ENCODE measurements around the gene HOXA5. TPM values are rescaled to one million over a fixed set of nuclear protein-coding genes. Genes with fewer than 3 reads are reported as not detected.
A peak's percentile ranks its signal among the peaks of the same experiment; 100 is the strongest.

HOXA5 gene
- total and polyA plus RNA-seq, 2 of the 8 experiments (the other 6 are each of a cell fraction or from before 2014, with no cell fraction given), result not detected

DNA sequence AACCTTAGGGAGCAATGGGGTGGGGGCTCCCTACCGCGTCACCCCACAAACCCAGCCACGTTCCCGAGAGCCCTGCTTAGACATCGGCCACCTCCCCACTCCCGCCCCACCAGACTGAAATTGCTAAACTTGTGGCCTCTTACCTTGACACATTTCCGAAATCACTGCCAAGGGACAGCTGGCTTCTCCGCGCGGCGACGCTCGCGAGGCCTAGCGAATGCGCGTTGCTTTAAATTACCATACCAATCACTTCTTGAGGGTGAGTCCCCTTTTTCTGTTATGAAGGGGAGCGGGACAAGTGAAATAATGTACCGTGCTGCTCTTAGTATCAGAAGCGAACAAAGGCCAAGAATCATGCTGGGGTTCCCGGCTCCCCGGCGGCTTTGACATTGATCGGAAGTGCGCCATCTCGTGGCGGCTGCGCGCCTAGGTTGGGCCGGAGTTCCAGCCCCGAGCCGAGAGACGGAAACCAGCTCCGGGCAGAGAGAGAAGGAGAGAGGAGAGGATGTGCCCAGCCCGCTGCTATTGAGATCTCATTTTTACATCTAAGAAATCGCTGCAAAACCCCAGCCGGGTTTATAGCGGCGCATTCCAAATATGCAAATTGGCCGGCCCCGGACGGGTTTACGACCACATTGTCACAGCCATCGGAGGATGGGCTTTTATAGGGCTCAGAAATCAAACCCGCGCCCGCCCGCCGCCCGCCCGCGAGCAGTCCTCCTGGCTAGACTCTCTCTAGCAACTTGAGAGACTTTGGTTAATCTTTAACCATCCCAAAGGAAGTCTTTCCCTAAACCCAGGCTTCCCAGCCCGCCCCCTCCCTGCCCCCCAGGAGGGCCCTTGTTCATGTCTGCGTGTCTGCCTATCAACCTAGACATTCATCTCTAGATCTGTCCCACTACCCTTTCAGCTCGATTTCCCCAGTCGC, 36.3 kb upstream of the HOXA5 start:
- no peaks in the 10 kb centered on the region for H3K79me2 ChIP-seq (ENCODE audit: control insufficient read depth in 1 of 2, insufficient read depth in 2 of 2, low read length in 2 of 2)
- H3K4me3 ChIP-seq (ENCODE audit: extremely low read depth in 1 of 4, insufficient read depth in 2 of 4, low read depth in 3 of 4, low read length in 4 of 4), result peak overlapping the region in 1 of 4 experiments; percentile 8; a peak in 1 of 8 replicates
- TF ChIP-seq SP1 (IDR thresholded peaks at IDR 0.05; ENCODE audit: low read depth, low read length), result peak; percentile 29; the same call in 1 of the 2 replicates
- TF ChIP-seq SP4 (IDR thresholded peaks at IDR 0.05; ENCODE audit: low read length), result no peak
- peak; percentile 73; the same call in 1 of the 2 replicates for TF ChIP-seq TCF12 (IDR thresholded peaks at IDR 0.05; ENCODE audit: low read depth, low read length)
- no peak for TF ChIP-seq HDAC6 (IDR thresholded peaks at IDR 0.05; ENCODE audit: low read depth, low read length)
- peak; percentile 2 for TF ChIP-seq NANOG (IDR thresholded peaks at IDR 0.05; ENCODE audit: insufficient read depth, low read depth, low read length, poor library complexity, severe bottlenecking)
- no peak for TF ChIP-seq BRCA1 (IDR thresholded peaks at IDR 0.05; ENCODE audit: low read depth, low read length)
- TF ChIP-seq EP300 (IDR thresholded peaks at IDR 0.05; ENCODE audit: borderline replicate concordance in 1 of 2, low read depth in 2 of 2, low read length in 2 of 2), result 0 out of 3 replicates have a peak, but pooled peaks of 1 of the 2 experiments have one; percentile 17
- 0 out of 2 replicates have a peak, but pooled peaks have one; percentile 8 for TF ChIP-seq TEAD4 (IDR thresholded peaks at IDR 0.05; ENCODE audit: low read depth, low read length)
- peak; percentile 64 for TF ChIP-seq EZH2 (IDR thresholded peaks at IDR 0.05; ENCODE audit: low read depth, low read length, severe bottlenecking)
- TF ChIP-seq RXRA (IDR thresholded peaks at IDR 0.05; ENCODE audit: insufficient read depth, low read depth, low read length), result no peak

More for the DNA sequence above, 36.3 kb upstream of the HOXA5 start:
- Histone ChIP-seq H3K23ac (ENCODE audit: insufficient read length) (no peak overlapping the region), H2BK12ac (ENCODE audit: low read depth, low read length) (0 out of 2 replicates have a peak overlapping the region, but pooled peaks have one; percentile 60), H2BK5ac (ENCODE audit: low read depth, low read length) (no peak overlapping the region), H4K8ac (ENCODE audit: extremely low read depth, insufficient read depth, low read length) (peak overlapping the region; percentile 58; the same call in 1 of the 2 replicates), H3K9me3 (ENCODE audit: insufficient read depth in 2 of 2, low read depth in 1 of 2, low read length in 1 of 2) (no peaks in the 10 kb centered on the region), H3K27me3 (replicated peaks in 1 of 4; ENCODE audit: control insufficient read depth in 3 of 4, extremely low read depth in 1 of 4, insufficient read depth in 3 of 4, low read length in 3 of 4) (peaks cover 98 to 100% (median 100%) of the 10 kb centered on the region in 4 experiments), H2BK120ac (replicated peaks; ENCODE audit: low read depth, low read length) (no peak overlapping the region), H3K4me1 (replicated peaks in 1 of 4; ENCODE audit: control insufficient read depth in 3 of 4, insufficient read depth in 4 of 4, low read length in 3 of 4) (peaks cover 1 to 4% (median 3%) of the 10 kb centered on the region in 4 experiments; a peak in 6 of 7 replicates), H3K56ac (replicated peaks; ENCODE audit: insufficient read length, low read depth, low read length) (no peak overlapping the region), H4K5ac (ENCODE audit: insufficient read length, low read depth, low read length) (no peak overlapping the region), H2AK5ac (ENCODE audit: low read depth, low read length) (no peak overlapping the region), H3K27ac (ENCODE audit: low read depth, low read length) (no peak overlapping the region), H3K9ac (replicated peaks in 1 of 4; ENCODE audit: extremely low read depth in 1 of 4, low read depth in 3 of 4, low read length in 3 of 4) (no peak overlapping the region), H2AFZ (ENCODE audit: low read length) (no peak overlapping the region), H3K18ac (ENCODE audit: extremely low read depth, low read length) (no peak overlapping the region), H3K36me3 (ENCODE audit: control insufficient read depth in 2 of 4, insufficient read depth in 4 of 4, low read length in 3 of 4) (peaks cover 0 to 7% (median 0%) of the 10 kb centered on the region in 4 experiments; a peak in 1 of 8 replicates), H3K14ac (ENCODE audit: insufficient read length) (no peak overlapping the region), H3K23me2 (ENCODE audit: low read depth, low read length) (no peaks in the 10 kb centered on the region), H3K79me1 (ENCODE audit: low read depth, low read length) (no peaks in the 10 kb centered on the region), H4K91ac (replicated peaks; ENCODE audit: insufficient read length, low read length) (no peak overlapping the region), H2BK20ac (ENCODE audit: low read length) (no peak overlapping the region), H3K4me2 (ENCODE audit: insufficient read depth in 1 of 2, low read depth in 2 of 2, low read length in 2 of 2) (peak overlapping the region; percentile 18 to 21; a peak in 3 of 4 replicates), H3K4ac (replicated peaks; ENCODE audit: insufficient read length, low read depth, low read length) (no peak overlapping the region), H4K20me1 (replicated peaks in 1 of 2; ENCODE audit: control insufficient read depth in 1 of 2, insufficient read depth in 2 of 2, low read length in 2 of 2) (peaks cover 39 to 50% of the 10 kb centered on the region in 2 experiments), H2BK15ac (ENCODE audit: low read length) (no peak overlapping the region)
- WGBS, 2 experiments (ENCODE audit: extremely low coverage in 1 of 2, insufficient coverage in 1 of 2, insufficient read length in 1 of 2, insufficient replicate concordance in 2 of 2, low coverage in 1 of 2, low lambda C conversion rate in 2 of 2, missing lambda C conversion rate in 1 of 2), result 9% methylated on average over 53 of the region's 56 CpGs; no CpG with 5 or more reads in 1 of the 2 experiments
- ChIA-PET CTCF (ENCODE audit: partially characterized antibody) (interaction anchor here (0.6 to 2.7 kb wide), 38 partner anchors 8 to 1283 kb away, joined by 3 to 26 read pairs (median 4); partner anchors contain the start of genes HOXA13, HOXA3, HOXA5 and HOXA7), POLR2A (ENCODE audit: partially characterized antibody) (interaction anchor here (0.6 kb wide), 1 partner anchor 485 kb away, joined by 3 read pairs; no protein-coding TSS in a partner anchor)
- peak in 1 of 2 experiments; percentile 93 for DNase-seq (ENCODE audit: low read depth in 1 of 2, low spot score in 2 of 2)
- FAIRE-seq, result no peak
